Stimulated activated CD4-positive, alpha-beta T cell treated with anti-CD3 and anti-CD28 coated beads, Interleukin-15, amount 100 ng/mL, for 48 hours (primary cell): ENCODE results near the gene AUNIP.
A peak's percentile ranks its signal among the peaks of the same experiment; 100 is the strongest.

ENCODE experiments used
- DNase-seq, 2 donors: peaks; one replicate each; pipeline ENCODE4 v3.0.0-alpha.2; 2020; ENCODE audit warnings: low read depth in 2 of 2

The AUNIP gene

GRCh38 chr1:25829046-25829445 lies 30.2 kb downstream of the AUNIP start:
- DNase-seq: no peak

- DNase-seq: no peak
Measured at GRCh38 chr1:25828491-25828890, 30.8 kb downstream of the AUNIP start.

- DNase-seq: no peak
Measured at GRCh38 chr1:25826571-25826970, 32.7 kb downstream of the AUNIP start.

- no peak for DNase-seq
Measured at GRCh38 chr1:25825605-25826004, 33.7 kb downstream of the AUNIP start.

GRCh38 chr1:25821630-25822091 lies 37.6 kb downstream of the AUNIP start:
- DNase-seq: no peak

- DNase-seq: no peak
Measured at GRCh38 chr1:25821112-25821476, 38.2 kb downstream of the AUNIP start.

GRCh38 chr1:25820247-25821111 lies 38.8 kb downstream of the AUNIP start:
- DNase-seq: peak; percentile 60 to 68

- peak; percentile 89 to 94 for DNase-seq
Measured at GRCh38 chr1:25819491-25820246, 39.6 kb downstream of the AUNIP start, which contains the start of gene MTFR1L. MTFR1L (plus strand) TSS chr1:25819954; CDS start chr1:25823105, 3,151 bp downstream.

- no peak for DNase-seq
Measured at GRCh38 chr1:25818569-25818968, 40.7 kb downstream of the AUNIP start.

- no peak for DNase-seq
Measured at GRCh38 chr1:25817840-25818501, 41.3 kb downstream of the AUNIP start.

- DNase-seq: no peak
Measured at GRCh38 chr1:25816112-25816718, 43.0 kb downstream of the AUNIP start.

GRCh38 chr1:25815208-25816111 lies 43.8 kb downstream of the AUNIP start:
- no peak for DNase-seq

GRCh38 chr1:25814549-25815087 lies 44.6 kb downstream of the AUNIP start:
- no peak for DNase-seq

GRCh38 chr1:25813734-25814471 lies 45.4 kb downstream of the AUNIP start:
- no peak for DNase-seq

- no peak for DNase-seq
Measured at GRCh38 chr1:25813071-25813733, 46.1 kb downstream of the AUNIP start.

- no peak for DNase-seq
Measured at GRCh38 chr1:25811384-25812082, 47.7 kb downstream of the AUNIP start.

- peak in 1 of 2 donors; percentile 76 for DNase-seq
Measured at GRCh38 chr1:25810341-25811299, 48.6 kb downstream of the AUNIP start.
